Activated CD8-positive, alpha-beta memory T cell treated with anti-CD3 and anti-CD28 coated beads, Interleukin-2, amount 50 U/mL, for 24 hours (primary cell): Measurements from ENCODE around the gene GNAT3.

Experiments used
- DNase-seq: peaks from one replicate; pipeline ENCODE4 v3.0.0-alpha.2; 2020; ENCODE audit errors: extremely low read depth

The GNAT3 gene

DNA sequence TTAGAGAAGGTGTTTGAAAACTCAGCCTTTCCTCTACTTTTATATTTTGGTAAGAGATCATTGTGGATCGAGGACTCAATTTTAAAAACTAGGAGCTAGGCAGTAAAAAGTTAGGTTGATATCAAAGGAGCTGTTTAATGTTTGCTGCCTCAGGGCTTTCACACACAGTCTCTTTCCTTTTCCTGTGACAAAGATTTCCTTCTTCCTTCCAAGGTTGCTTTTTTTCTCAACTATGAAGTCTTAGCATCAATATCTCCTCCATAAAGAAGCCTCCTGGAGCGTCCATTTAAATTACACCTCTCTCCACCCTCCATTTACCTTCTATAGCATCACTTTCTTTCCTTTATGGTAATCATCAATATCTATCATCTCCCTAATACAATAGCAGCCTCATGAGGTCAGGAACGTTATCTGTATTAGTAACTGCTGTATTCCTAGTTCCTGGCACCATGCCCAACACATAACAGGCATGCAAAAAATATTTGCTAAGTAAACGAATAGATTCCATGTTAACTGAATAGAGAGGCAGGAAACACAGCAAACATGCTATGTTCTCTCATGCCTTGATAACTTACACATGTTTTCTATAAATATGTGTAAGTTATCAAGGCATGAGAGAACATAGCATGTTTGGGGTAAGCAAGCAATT, 48.5 kb downstream of the GNAT3 start:
- no peak for DNase-seq

GRCh38 chr7:80460857-80461256, 51.0 kb downstream of the GNAT3 start:
- no peak for DNase-seq

GRCh38 chr7:80459776-80460510, 51.9 kb downstream of the GNAT3 start:
- DNase-seq = no peak

DNA sequence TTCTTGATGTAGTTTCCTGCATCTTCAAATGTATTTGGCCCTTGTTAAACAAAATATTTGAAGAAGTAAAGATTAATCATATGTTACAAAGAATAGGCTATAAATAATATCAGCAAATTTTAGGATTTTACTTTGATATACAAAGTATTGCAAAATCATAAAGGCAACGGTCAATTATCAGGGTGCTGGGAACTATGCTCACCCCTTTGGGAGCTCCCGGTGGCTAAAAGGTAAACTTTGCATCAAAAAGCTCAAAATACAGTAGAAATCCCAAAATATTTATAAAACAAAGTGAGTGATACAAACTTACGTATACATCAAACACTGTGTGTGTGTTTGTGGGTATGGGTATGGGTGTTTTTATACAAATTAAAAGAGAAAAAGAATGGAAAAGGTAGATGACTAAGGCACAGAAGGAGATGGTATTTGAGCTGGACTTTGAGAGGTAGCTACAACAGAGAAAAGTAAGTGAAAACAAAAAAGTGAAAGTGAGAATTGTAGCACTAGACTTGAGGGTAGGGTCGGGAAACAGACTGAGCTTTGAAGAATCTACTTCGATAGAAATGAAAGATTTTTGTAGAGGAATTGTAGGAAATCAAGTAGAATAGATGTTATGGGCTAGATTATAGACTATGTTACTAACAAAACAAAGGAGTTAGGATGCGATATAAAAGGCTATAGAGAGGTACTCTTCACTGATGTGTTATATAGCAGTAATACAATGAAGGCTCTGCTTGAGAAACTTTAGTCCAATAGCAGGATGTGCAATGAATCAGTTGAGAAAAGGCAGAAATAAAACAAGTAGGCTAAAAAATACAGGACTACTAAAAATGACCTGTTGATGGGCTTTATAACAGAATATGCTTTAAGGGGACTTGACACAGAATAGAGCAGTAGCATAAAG, 52.8 kb downstream of the GNAT3 start:
- DNase-seq = no peak

- DNase-seq = no peak
Observed at GRCh38 chr7:80453699-80454340, 58.0 kb downstream of the GNAT3 start.

GRCh38 chr7:80450621-80451308, 61.1 kb downstream of the GNAT3 start:
- DNase-seq = no peak

DNA sequence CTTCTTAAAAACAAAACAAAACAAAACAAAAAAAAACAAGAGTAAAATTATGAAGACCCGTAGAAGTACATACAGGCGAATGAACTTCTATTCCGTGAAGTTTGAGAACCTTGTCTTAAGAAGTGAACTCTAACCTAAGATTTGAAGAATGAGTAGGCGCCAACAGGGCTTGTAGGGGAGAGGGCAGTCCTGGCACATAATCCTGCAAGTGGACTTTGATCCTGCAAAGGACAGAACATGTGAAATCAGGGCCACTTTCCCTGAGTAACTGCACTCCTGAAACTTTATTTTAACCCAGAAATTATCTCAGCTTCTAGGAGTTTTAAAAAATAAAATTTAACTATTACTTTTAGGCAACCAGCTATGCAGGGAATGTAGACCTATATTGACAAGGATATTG, 62.0 kb downstream of the GNAT3 start:
- DNase-seq = no peak

DNA sequence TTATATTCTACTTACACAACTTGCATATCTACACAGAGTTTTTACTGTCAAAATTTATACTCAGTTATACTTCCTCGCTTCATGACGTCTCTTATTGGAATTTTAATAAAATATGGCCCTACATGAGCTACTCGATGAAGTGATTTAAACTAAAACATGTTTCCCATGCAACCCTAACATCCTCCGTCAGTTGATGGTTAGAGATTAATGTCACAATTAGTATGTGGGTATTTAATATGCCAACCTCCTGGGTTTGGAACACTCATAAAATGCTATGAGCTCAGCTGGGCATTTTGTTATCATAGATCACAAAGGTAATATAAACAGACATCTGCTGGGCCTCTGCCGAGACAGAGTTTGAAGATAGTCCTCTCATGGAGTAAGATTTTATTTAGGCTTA, 66.5 kb downstream of the GNAT3 start:
- no peak for DNase-seq

GRCh38 chr7:80444811-80445210, 67.1 kb downstream of the GNAT3 start:
- DNase-seq = no peak

- no peak for DNase-seq
Observed at GRCh38 chr7:80443325-80443724, 68.5 kb downstream of the GNAT3 start.

- no peak for DNase-seq
Observed at GRCh38 chr7:80440883-80441282, 71.0 kb downstream of the GNAT3 start.

- no peak for DNase-seq
Observed at GRCh38 chr7:80439894-80440821, 71.7 kb downstream of the GNAT3 start.

- DNase-seq = no peak
Observed at GRCh38 chr7:80435521-80435920, 76.3 kb downstream of the GNAT3 start.

GRCh38 chr7:80434047-80434446, 77.8 kb downstream of the GNAT3 start:
- no peak for DNase-seq

GRCh38 chr7:80432166-80432565, 79.7 kb downstream of the GNAT3 start:
- DNase-seq = no peak

GRCh38 chr7:80429181-80429580, 82.7 kb downstream of the GNAT3 start:
- DNase-seq = no peak

GRCh38 chr7:80428161-80429054, 83.5 kb downstream of the GNAT3 start:
- no peak for DNase-seq

DNA sequence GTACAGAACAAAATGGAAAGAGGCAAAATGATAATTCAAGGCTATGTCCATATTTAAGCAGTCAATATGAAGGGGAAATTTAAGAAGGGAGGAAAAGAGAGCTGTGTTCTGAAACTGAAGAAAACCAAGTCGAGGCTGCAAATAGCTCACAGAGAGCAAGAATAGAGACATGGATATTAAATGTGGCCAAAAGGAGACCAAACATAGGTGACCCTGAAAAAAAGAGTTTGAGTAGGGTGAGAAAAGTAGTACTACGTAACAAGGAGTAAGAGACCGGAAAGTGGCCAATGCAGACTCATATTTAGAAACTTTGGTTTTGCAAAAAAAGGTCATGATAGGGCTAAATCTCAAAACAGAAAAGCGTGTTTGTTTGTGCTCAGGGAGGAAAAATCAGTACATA, 84.6 kb downstream of the GNAT3 start:
- no peak for DNase-seq

DNA sequence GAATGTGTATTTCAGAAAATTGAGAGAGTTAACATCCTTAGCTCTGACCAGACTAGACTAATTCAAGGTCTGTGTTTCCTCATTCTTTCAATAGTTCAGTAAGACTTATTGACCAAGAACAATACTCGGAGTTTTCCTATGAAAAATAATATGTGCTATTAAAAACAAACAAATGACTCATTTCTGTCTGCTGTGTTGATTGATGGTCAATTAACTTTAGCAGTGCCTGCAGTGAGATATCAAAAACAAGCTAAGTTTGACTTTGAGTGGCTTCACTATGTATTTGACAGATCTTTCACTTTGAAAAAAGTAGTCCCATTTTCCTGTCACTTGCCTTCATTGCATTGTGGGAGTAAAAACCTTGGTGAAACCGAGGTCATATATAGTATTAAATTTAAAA, 91.0 kb downstream of the GNAT3 start:
- DNase-seq = no peak
